T-helper 1 cell (primary cell): ENCODE results near the gene ABCA2.
A peak's percentile ranks its signal among the peaks of the same experiment; 100 is the strongest.

Experiments
- DNase-seq, 5 donors: peaks; one replicate each; pipeline ENCODE4 v3.0.0-alpha.2; 2012 to 2020

ABCA2 gene

DNA sequence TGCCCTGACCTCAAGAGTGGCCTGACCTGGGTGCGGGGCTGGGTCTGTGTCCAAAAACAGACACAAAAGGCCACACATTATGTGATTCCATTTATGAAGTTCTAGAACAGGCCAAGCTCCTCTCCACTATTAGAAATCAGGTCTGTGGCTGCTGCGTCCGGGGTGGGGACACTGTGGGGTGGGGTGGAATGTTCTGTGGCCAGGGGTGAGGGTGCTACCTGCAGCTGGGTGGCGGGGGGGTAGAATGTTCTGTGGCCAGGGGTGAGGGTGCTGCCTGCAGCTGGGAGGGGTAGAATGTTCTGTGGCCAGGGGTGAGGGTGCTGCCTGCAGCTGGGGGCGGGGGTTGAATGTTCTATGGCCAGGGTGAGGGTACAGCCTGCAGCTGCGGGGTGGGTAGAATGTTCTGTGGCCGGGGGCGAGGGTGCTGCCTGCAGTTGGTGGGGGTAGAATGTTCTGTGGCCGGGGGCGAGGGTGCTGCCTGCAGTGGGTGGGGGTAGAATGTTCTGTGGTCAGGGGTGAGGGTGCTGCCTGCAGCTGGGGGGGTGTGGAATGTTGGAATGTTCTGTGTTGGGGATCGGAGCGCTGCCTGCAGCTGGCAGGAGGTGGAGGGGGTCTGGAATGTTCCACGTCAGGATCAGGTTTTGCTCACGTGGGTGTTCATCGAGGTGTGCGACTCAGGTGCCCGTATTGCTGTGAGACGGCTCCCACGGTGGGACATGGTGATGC, 67.7 kb downstream of the ABCA2 start:
- DNase-seq: peak in 1 of 5 donors; percentile 50

DNA sequence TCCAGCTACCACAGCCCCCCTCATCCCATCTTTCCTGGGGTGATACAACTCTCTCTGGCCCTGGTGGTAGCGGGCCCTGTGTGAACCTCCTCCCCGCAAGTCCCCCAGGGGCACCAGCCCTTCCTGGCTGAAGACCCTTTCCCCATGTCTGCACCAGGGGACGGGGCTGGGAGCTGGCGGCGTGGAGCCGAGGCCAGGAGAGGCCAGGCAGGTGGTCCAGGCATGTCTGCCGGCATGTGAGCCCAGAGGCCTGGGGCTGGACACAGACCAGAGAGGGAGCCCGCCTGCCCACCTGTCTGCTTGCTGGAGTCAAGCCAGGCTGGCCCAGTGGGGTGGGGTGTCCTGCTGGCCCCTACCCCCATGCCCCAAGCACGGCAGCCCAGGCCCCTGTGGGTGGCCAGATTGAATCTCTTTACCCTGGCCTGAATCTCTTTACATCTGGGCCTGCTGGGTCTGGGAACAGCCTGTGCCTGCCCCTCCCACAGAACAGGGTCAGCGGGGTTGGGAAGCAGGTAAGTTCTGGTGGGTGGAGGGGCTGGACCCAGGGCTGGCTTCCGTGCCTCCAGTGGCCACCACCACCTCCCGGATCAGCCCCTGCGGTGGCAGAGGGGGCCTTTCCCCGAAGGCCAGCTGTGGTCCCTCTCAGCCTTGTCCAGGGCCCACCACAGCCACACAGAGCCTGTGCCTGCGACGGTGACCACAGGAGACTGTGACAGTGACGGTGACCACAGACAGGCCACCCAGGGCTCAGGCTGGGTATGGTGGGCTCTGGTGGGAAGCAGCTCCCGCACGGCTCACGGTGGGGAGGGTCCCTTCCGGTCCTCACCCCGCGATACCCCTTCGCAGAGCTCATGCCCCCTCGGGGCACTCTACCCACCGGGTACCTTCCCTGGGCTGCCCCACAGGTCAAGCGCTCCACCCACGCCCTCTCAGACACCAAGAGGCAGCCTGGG, 68.9 kb downstream of the ABCA2 start:
- no peak for DNase-seq

DNA sequence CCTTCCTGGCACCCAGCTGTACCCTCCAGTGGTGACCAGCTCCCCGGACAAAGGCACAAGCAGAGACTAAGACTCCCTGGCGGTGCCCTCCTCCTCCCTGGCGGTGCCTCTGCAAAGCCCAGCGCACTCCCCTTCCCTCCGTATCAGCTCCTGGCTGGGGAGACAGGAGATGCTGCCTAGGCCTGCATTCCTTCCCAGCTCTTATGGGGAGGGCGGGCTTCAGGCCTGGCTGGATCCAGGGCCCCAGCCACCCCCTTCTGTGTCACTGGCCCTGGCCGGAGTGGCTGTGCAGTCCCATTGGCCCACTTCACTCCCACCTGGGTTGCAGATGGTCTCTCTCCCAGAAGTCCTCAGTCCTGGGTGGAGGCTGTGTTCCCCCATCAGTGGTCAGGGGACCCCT, 69.6 kb downstream of the ABCA2 start:
- no peak for DNase-seq

DNA sequence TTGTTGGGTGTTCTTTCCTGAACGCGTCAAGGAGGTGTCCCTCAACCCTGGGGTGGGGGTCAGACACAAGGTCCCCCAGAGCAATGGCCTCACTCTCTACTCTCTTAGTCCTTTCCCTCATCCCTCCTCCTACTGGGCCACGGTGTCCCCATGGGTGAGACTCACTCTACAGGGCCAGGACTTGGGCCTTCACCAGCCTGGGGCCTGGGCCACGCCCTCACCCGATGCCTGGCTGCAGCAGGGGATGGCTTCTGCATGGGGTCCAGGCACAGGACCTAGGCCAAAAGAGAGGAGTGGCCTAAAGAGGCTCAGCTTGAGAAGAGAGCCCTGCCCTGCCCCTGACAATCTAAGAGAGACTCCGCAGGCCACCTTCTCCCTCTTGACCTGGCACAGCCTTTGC, 70.1 kb downstream of the ABCA2 start:
- no peak for DNase-seq

DNA sequence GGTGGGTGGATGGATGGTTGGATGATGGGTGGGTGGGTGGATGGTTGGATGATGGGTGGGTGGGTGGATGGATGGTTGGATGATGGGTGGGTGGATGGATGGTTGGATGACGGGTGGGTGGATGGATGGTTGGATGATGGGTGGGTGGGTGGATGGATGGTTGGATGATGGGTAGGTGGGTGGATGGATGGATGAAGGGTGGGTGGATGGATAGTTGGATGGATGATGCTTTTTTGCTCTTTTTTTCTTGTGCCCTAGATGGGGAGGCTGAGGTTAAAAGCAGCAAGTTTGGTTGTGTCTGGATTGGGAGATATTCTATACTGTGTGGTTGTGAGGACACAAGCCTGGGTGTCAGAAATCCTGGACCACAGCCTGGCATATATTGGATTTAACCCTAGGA, 70.6 kb downstream of the ABCA2 start:
- no peak for DNase-seq
